Pericardium fibroblast (primary cell): Measurements from ENCODE around the gene BTF3L4. TPM values are rescaled to one million over a fixed set of nuclear protein-coding genes. Genes with fewer than 3 reads are reported as not detected.

Experiments
- total RNA-seq: library from RNA; depleted of rRNA; stranded (reverse); fragments of >200 nt; gene quantifications from 2 replicates; pipeline ENCODE4 v1.2.3, GENCODE V29; 2015

BTF3L4 gene
- total RNA-seq, result 49.6 and 70.4 TPM in 2 replicates

GRCh38 chr1:52056163-52056936 is at the start of gene BTF3L4:
TSS of gene BTF3L4 (plus strand) at chr1:52056295. CDS start at chr1:52059848, 3,553 bp downstream.

GRCh38 chr1:52033190-52034049 is 22.7 kb upstream of the BTF3L4 start, which contains the start of gene KTI12:
TSS of gene KTI12 (minus strand) at chr1:52033810. CDS start at chr1:52033761, 49 bp downstream.

GRCh38 chr1:52055066-52055865 is 829 bp upstream of the BTF3L4 start, which contains the start of gene TXNDC12:
TSS of gene TXNDC12 (minus strand) at chr1:52055191. CDS start at chr1:52055096, 95 bp downstream.

Other genes starting within 250 kb of the BTF3L4 start
- 46.0 and 59.7 TPM in 2 replicates for gene NRDC, start 177.6 kb upstream of the BTF3L4 start, total RNA-seq
- 0.77 and 1.8 TPM in 2 replicates for gene RAB3B, start 65.6 kb upstream of the BTF3L4 start, total RNA-seq
- gene KTI12, start 22.5 kb upstream of the BTF3L4 start, total RNA-seq, result 9.7 and 12.2 TPM in 2 replicates
- gene TXNDC12, start 1.1 kb upstream of the BTF3L4 start, total RNA-seq, result 40.4 and 49.7 TPM in 2 replicates
- 18.4 and 20.8 TPM in 2 replicates for gene ZFYVE9, start 85.8 kb downstream of the BTF3L4 start, total RNA-seq